Measurements from ENCODE around the gene GNB1L. TPM values are rescaled to one million over a fixed set of nuclear protein-coding genes. Genes with fewer than 3 reads are reported as not detected.

The GNB1L gene, protein sequence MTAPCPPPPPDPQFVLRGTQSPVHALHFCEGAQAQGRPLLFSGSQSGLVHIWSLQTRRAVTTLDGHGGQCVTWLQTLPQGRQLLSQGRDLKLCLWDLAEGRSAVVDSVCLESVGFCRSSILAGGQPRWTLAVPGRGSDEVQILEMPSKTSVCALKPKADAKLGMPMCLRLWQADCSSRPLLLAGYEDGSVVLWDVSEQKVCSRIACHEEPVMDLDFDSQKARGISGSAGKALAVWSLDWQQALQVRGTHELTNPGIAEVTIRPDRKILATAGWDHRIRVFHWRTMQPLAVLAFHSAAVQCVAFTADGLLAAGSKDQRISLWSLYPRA
- 10 to 100 TPM; 19.1 to 30.6 (median 20.3) TPM for polyA plus RNA-seq

DNA sequence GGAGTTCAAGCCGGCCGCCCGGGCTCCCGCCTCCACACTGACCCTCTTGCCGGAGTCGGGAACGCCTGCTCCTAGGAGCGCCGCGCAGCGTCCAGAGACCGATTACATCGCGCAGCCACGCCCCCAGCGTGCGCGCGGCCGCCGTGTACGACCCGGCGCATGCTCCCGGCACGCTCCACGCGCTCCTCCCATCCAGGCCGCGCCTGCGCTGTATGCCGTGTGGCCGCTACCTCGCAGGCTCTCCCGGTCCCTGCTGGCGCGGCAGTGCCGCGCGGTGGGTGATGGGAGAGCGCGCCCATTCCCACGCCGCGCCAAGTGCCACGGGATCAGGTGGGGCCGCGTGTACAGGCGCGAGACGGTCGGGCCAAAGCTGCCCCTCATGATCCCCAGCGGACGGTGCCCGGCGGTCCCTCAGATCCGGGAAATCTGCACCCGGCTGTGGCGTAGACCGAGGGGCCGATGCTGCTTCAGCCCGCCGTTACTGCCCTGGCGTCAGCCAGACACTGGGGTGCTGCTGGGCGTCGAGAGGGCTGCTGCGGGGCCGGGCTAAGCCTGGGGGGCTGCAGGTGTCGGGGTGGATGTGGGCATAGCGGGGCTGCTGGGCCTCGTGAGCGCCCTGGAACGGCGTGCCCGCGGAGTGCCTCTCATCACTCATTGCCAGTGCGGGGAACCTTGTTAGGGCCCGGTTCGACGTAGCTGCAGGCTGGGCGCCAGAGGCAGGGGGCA lies at the start of gene GNB1L, which contains the start of gene RTL10:
TSS of gene GNB1L (minus strand) at position 97 of the 726 bp plus-strand sequence. CDS start 33,519 bp downstream, outside the sequence.
TSS of gene RTL10 (minus strand) at position 97 of the 726 bp plus-strand sequence. CDS start 2,613 bp downstream, outside the sequence.
- peaks cover 26 to 31% of the 10 kb centered on the region in 2 donors for H3K4me1 Mint-ChIP-seq

DNA sequence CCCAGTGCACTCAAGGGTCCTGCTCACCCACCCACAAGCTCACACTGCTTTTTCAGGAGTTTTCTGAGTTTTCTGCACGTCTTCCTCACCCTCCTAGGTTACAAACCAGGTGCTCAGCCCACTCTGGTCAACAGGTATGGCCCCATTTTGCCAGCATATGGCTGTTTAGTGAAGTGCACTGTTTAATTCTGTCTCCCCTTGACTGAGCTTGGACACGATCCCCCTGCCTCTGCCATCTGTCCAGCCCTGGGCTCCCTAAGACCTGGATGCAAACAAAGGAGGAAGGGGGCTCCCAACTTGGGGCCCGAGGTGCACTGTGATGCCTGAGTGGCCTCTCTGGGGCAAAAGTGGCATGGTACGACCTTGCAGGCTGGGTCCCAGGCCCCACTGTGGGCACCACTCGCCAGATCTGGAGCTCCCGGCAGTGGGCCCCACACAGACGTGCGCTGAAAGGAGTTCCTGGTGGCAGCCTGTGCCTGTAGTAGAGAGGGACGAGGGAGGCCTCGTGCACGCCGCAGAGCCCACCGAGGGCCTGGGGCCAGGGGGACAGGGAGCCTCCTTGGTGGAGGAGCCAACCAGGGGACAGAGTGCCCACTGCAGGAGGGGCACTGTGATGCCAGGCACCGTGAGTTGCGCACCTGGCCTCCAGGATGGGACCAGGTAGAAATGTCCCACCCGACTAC lies 49.6 kb upstream of the GNB1L start:
- Mint-ChIP-seq H3K36me3 (peaks cover 0 to 12% (median 4%) of the 10 kb centered on the region in 3 donors), H3K9me3 (no peaks in the 10 kb centered on the region), H3K4me1 (no peaks in the 10 kb centered on the region), H3K4me3 (no peak overlapping the region), H3K27me3 (ENCODE audit: low read depth in 3 of 3) (no peaks in the 10 kb centered on the region), H3K27ac (no peak overlapping the region)
- DNase-seq: no peak

More for the DNA sequence above, at the start of gene GNB1L, which contains the start of gene RTL10:
- H3K4me3 Mint-ChIP-seq: peak within 1 kb of the TSS; percentile 86 to 92 (median 90)
- no peaks in the 10 kb centered on the region for H3K36me3 Mint-ChIP-seq
- H3K27me3 Mint-ChIP-seq (ENCODE audit: low read depth in 3 of 3): peaks cover 0 to 3% (median 0%) of the 10 kb centered on the region in 3 donors
- H3K9me3 Mint-ChIP-seq: no peaks in the 10 kb centered on the region
- peak; percentile 94 to 96 (median 95) for DNase-seq
- H3K27ac Mint-ChIP-seq: peak within 1 kb of the TSS; percentile 83 to 93 (median 90)

DNA sequence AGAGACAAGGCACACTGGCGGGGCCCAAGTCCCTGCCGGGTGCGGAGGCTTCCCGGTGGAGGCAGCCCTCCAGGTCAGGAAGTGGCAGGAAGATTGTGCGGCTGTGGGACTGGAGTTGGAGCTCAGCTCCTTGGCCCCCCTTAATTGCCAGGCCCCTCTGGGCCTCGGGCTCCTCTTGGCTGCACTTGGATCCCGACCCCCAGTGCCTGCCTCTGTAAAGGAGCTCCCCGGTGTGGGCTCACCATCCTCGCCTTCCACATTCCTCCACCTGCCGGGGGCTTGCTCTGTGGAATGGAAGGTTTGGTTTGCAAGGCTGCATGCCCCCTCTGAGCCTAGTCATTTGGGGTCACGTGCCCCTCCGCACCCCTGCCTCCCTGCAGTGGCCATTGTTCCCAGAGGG lies 48.8 kb upstream of the GNB1L start:
- H3K27me3 Mint-ChIP-seq (ENCODE audit: low read depth in 3 of 3): no peaks in the 10 kb centered on the region
- H3K36me3 Mint-ChIP-seq: peaks cover 0 to 12% (median 4%) of the 10 kb centered on the region in 3 donors
- H3K27ac Mint-ChIP-seq: no peak overlapping the region
- DNase-seq: no peak
- no peaks in the 10 kb centered on the region for H3K4me1 Mint-ChIP-seq
- no peaks in the 10 kb centered on the region for H3K9me3 Mint-ChIP-seq
- H3K4me3 Mint-ChIP-seq: no peak overlapping the region

DNA sequence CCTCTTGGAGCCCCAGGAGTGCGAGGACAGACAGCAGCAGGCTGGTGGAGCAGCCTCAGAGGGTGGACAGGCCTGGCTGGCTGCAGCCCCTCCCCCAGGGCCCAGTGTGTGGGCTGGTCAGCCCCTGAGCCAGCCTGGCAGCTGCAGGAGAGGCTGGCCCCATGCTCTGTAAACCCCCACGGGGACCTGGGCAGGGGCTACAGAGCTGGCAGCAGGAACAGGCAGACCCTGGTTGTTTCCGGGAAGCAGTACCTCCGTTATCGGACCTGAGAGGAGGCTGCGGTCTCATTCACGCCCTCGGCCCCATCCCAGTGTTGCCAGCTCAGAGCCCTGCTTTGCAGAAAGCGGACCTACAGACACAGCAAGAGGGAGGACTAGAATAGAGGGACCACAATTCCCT lies 48.4 kb upstream of the GNB1L start:
- no peaks in the 10 kb centered on the region for H3K9me3 Mint-ChIP-seq
- no peaks in the 10 kb centered on the region for H3K27me3 Mint-ChIP-seq (ENCODE audit: low read depth in 3 of 3)
- H3K36me3 Mint-ChIP-seq: peaks cover 0 to 12% (median 4%) of the 10 kb centered on the region in 3 donors
- H3K4me1 Mint-ChIP-seq: no peaks in the 10 kb centered on the region
- H3K4me3 Mint-ChIP-seq: no peak overlapping the region
- DNase-seq: no peak
- no peak overlapping the region for H3K27ac Mint-ChIP-seq

DNA sequence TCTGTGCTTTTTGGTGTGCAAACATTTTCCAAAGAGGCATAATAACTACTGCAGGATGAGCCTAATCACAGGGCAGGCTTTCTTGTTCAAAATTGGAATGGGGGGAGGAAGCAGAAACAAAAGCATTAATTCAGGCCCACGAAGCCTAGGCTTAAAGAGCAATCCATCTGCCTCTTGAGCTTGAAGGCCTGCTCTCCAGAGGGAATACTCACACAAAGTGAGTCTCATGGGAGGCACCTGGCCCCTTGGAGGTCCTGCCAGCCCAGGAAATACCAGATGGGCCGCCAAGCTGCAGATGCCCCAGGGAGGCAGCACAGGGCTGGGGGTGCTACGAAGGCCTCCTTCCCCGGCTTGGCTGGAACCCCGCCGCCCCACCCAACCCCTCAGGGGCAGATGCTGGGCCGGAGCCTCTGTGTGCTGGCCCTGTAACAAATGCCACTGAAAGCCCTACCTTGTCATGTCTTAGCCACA lies 47.6 kb upstream of the GNB1L start:
- no peak for DNase-seq
- Mint-ChIP-seq H3K4me1 (no peaks in the 10 kb centered on the region), H3K27ac (no peak overlapping the region), H3K27me3 (ENCODE audit: low read depth in 3 of 3) (no peaks in the 10 kb centered on the region), H3K4me3 (no peak overlapping the region), H3K9me3 (no peaks in the 10 kb centered on the region), H3K36me3 (peaks cover 0 to 12% (median 4%) of the 10 kb centered on the region in 3 donors)

DNA sequence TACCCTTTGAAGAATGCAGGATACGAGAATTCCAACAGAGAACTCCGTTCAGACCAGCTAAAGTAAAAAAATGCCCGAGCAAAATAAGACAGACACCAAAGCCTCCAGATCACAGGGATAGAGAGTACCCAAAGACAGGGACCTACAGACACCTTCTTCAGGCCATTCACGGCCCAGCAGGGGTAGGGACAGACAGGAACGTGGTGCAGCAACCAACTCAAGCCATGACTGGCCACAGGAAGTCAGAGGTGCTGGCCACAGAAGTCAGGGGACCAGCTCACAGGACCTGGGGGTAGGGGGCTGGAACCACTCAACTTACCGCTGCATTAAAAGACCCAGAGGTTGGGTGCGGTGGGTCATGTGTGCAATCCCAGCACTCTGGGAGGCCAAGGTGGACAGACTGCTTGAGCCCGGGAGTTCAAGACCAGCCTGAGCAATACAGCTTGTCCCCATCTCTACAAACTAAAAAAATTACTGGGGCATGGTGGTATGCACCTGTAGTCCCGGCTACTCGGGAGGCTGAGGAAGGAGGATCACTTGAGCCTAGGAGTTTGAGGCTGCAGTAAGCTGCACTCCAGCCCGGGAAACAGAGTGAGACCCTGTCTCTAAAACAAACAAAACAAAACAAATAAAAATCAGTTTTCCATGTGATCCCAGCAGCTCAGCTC lies 47.0 kb upstream of the GNB1L start:
- Mint-ChIP-seq H3K4me1 (no peaks in the 10 kb centered on the region), H3K27me3 (ENCODE audit: low read depth in 3 of 3) (no peaks in the 10 kb centered on the region), H3K4me3 (no peak overlapping the region), H3K27ac (no peak overlapping the region), H3K36me3 (peaks cover 0 to 11% (median 4%) of the 10 kb centered on the region in 3 donors), H3K9me3 (no peaks in the 10 kb centered on the region)
- DNase-seq: no peak

DNA sequence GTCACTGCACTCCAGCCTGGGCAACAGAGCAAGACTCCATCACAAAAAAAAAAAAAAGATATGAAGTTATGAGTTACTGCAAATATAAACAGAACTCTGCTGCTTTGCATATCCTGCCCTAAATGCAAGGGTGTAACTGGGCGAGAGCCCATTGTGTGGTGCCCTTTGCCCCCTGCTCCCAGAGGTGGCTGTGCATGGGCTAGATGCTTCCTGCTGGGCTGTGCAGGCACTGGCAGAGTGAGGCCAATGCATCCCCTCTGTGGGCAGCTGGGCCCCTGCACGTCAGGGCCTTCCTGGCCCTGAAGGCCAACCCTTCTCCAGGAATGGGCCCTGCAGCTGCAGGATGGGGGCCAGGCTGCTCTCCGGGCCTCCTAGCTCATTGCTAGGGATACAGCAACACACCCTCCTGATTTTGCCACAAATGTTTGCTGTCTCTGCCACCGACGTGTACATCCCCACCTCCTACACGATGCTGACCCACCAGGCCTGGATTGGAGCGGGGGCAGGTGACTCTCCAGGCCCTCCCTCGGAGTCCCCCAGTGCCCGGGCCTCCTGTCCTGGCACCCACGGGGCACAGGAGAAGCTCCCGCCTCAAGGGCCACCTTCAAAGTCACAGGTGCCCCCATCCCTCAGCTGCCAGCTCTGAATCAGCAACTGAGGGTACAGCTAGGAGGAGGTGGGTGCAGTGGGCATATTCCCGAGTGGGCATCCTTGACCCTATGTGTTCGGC lies 46.2 kb upstream of the GNB1L start:
- H3K36me3 Mint-ChIP-seq: peaks cover 0 to 5% (median 1%) of the 10 kb centered on the region in 3 donors
- no peaks in the 10 kb centered on the region for H3K4me1 Mint-ChIP-seq
- no peaks in the 10 kb centered on the region for H3K9me3 Mint-ChIP-seq
- no peak for DNase-seq
- H3K27me3 Mint-ChIP-seq (ENCODE audit: low read depth in 3 of 3): no peaks in the 10 kb centered on the region
- no peak overlapping the region for H3K27ac Mint-ChIP-seq
- no peak overlapping the region for H3K4me3 Mint-ChIP-seq

DNA sequence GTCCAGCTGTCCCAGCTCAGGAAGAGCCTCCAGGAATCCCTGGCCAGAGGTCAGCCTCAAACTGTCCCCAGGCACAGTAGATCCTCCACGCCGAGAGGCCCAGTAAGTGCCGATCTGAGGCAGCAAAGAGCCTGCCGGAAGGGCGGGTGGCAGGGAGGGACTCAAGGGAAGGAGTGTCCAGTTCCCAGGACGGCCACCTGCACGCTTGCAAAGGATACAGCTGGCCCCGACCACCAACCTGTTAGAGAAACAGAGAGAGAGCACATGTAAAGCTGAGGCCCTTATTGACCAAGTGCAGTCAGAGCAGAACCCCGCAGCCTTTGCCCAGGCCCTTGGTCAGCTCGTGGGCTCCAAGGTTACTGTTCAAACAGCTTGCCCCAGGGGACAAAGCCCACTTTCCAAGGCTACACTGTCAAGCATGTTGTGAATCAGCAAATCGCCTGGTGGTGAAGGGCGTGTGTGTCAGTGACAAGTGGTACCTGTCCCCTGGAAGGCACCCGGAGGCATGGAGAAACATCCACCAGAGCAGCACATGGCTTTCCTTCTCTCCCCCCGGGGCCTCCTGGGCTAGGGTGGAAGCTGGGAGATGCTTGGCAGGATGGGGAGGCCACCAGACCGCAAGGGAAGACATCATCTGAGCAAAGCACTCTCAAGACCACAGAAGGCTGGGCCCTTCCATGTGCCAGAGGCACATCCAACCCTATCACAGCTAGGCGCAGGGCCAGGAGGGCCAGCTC lies 44.3 kb upstream of the GNB1L start:
- peaks cover 4 to 8% (median 5%) of the 10 kb centered on the region in 3 donors for H3K36me3 Mint-ChIP-seq
- peaks cover 0 to 1% (median 0%) of the 10 kb centered on the region in 3 donors for H3K27me3 Mint-ChIP-seq (ENCODE audit: low read depth in 3 of 3)
- H3K27ac Mint-ChIP-seq: peak overlapping the region in 1 of 6 donors; percentile 4
- H3K4me3 Mint-ChIP-seq: no peak overlapping the region
- no peaks in the 10 kb centered on the region for H3K9me3 Mint-ChIP-seq
- H3K4me1 Mint-ChIP-seq: no peaks in the 10 kb centered on the region
- DNase-seq: no peak

DNA sequence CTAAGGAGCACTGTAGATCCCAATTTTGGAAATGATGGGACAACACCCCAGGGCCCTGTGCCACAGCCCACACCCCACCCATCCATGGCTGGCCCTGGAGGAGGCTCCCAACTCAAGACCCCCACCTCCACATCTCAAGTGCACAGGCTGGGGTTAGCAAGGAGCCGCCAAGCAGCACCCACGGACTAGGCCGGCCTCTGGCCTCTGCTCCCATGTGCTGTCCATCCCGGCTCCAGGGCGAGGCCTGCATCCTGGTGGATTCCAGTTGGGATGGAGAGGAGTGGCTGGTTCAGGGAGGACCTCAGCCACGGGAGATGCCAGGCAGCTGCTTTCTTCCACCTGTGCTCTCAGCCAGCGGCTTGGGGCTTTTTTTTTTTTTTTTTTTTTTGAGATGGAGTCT lies 43.5 kb upstream of the GNB1L start:
- no peak overlapping the region for H3K4me3 Mint-ChIP-seq
- peaks cover 7 to 12% (median 8%) of the 10 kb centered on the region in 3 donors for H3K36me3 Mint-ChIP-seq
- DNase-seq: no peak
- no peaks in the 10 kb centered on the region for H3K4me1 Mint-ChIP-seq
- no peaks in the 10 kb centered on the region for H3K9me3 Mint-ChIP-seq
- peaks cover 0 to 1% (median 0%) of the 10 kb centered on the region in 3 donors for H3K27me3 Mint-ChIP-seq (ENCODE audit: low read depth in 3 of 3)
- H3K27ac Mint-ChIP-seq: no peak overlapping the region

DNA sequence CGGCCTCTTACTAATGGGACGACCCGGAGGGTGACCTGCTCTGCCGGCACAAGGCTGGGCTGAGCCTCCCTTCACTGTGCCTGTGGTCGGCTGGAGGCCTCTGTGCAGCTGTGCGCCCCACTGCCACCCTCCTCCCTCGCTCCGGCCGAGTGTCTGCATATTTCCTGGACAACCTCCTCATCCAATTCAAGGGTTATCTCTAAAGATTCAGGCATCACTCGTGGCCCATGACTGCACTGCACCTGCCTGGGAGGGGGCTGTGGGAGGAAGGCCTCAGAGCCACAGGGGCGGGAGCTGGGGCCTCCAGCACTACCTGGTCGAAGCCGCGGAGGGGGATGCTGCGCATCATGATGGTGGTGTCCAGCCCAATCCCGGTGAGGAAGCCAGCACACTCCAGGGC lies 43.1 kb upstream of the GNB1L start:
- peaks cover 7 to 12% (median 8%) of the 10 kb centered on the region in 3 donors for H3K36me3 Mint-ChIP-seq
- H3K4me1 Mint-ChIP-seq: peaks cover 0 to 2% of the 10 kb centered on the region in 2 donors
- no peak overlapping the region for H3K4me3 Mint-ChIP-seq
- no peaks in the 10 kb centered on the region for H3K9me3 Mint-ChIP-seq
- no peak overlapping the region for H3K27ac Mint-ChIP-seq
- no peak for DNase-seq
- peaks cover 0 to 2% (median 0%) of the 10 kb centered on the region in 3 donors for H3K27me3 Mint-ChIP-seq (ENCODE audit: low read depth in 3 of 3)

DNA sequence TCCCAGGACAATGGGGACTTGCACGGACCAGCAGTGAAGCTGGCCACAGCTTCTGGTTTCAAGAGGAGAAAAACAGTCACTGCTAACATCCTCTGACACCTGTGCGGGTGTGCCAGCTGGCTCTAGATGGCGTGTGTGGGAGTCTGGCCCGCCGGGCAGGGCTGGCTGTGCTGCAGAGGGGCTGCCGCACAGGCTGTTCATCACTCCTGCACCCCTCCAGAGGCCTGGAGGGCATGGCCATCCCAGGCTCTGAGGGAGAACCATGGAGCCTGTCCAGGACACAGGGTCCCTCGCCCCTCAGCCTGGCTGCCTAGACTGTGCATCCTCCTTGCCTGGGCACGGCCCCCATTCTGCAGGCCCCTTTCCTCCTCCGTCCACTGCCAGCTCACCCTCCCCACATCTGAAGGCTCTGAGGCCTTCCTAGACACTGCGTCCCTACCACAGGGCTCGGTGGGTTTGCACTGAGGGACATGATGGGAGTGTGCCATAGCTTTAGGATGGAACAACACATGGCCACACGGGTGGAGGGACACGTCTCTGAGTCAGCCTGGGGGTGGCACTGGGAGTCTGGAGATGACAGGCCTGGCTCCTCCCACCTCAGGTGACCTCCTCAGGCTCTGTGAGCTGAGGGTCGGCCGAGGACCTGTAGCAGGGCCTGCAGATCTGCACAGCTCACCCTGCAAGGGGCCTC lies 42.1 kb upstream of the GNB1L start:
- DNase-seq: no peak
- H3K27ac Mint-ChIP-seq: no peak overlapping the region
- peaks cover 4 to 10% of the 10 kb centered on the region in 2 donors for H3K4me1 Mint-ChIP-seq
- H3K27me3 Mint-ChIP-seq (ENCODE audit: low read depth in 3 of 3): peaks cover 0 to 2% (median 0%) of the 10 kb centered on the region in 3 donors
- no peaks in the 10 kb centered on the region for H3K9me3 Mint-ChIP-seq
- peaks cover 7 to 12% (median 8%) of the 10 kb centered on the region in 3 donors for H3K36me3 Mint-ChIP-seq
- no peak overlapping the region for H3K4me3 Mint-ChIP-seq

All from immature natural killer cell (primary cell).